DMS114 treated with DMSO at 0.1 percent for 48 hours (cell line): Measurements from ENCODE around the gene WFIKKN2.
A peak's percentile ranks its signal among the peaks of the same experiment; 100 is the strongest.

ENCODE experiments used
- DNase-seq: peaks from one replicate; lab custom pipeline; 2025; ENCODE audit not compliant: unreplicated experiment; lab: John Stamatoyannopoulos, UW

Gene WFIKKN2

DNA sequence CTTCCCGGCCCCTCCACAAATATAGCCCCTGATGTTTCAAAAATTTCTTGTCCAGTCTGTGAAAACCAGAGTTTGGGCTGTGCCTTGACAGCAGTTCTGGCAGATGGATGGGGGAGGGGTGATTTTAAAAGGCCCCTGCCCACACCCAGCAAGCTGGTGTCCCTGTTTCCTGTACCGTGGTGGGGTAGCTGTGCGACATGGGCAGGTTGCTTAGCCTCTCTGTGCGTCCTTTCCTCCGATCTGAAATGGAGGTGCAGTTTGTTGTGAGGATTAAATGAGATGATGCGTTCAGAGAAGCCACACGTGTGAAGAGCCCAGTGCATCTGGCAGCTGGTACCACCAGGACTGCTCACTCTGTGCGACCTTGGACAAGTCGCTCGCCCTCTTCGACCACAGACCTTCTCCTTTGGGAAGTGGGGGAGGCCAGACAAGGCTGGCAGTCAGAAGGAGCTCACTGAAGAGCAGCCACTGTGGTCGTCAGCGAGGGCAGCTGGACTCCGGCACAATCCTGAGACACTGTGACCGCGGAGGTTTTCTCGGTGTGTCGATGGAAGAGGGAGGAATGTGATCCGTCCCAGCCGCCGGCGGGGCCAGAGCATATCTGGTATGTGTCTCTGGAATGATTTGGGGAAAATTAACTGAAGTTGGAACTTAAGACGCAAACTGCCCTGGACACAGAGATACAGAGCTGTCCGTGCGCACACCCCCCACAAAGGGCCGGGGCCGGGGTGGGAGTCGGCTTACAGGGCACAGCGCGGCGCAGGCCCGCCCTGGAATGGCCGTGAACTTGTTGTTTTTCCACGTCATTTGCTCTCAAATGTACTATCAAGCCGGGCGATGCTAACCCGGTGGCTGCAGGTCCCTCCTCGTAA lies 721 bp upstream of the WFIKKN2 start:
- no peak for DNase-seq

DNA sequence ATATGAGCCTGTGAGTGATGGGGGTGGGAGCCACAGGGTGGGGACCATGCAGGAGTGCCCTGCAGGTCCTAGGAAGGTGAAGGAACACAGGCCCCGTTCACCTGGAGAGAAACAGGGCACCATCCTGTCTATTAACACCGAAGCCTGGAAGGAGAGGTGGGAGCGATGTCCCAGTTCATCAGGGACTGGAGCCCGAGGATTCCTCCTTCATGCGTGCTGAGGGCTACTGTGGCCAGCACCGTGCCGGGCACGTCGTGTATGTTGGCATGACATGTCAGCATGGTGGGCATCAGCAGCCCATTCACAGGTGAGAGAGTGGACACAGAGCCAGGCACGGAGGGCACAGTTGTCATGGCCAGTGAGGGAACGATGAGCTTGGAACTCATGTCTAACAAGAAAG lies 1.4 kb downstream of the WFIKKN2 start:
- no peak for DNase-seq

DNA sequence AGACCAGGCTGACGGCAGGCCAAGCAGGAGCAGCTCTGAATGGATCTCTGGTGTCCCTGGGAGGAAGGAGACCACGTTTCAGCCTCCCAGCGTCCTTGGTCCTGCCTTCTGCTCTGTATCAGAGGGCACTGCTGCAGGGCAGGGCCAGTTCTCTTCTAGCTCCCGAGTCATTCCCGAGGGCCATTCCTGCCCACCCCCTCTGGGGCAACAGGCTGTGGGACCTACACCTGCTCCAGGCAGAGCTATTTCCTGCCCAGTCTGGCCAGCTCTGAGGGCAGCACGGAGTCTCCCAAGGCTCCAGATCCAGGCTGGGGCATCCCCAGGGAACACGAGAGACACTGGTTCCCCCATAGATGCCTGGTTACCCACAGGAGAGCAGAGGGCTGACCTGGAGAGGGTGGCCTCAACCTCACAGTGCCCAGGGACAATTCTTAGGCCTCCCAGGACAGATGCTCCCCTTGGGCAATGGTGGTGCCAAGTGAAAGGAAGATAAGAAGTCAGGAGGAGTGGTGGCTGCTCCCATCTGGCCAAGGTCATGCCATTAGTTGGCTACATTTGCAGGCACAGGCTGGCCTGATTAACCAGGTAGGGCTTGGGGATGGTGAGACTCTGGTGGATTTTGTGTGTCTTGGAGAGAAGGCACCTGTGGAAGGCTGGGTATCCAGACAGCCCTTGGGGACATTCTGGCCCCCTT lies 2.0 kb downstream of the WFIKKN2 start:
- no peak for DNase-seq

DNA sequence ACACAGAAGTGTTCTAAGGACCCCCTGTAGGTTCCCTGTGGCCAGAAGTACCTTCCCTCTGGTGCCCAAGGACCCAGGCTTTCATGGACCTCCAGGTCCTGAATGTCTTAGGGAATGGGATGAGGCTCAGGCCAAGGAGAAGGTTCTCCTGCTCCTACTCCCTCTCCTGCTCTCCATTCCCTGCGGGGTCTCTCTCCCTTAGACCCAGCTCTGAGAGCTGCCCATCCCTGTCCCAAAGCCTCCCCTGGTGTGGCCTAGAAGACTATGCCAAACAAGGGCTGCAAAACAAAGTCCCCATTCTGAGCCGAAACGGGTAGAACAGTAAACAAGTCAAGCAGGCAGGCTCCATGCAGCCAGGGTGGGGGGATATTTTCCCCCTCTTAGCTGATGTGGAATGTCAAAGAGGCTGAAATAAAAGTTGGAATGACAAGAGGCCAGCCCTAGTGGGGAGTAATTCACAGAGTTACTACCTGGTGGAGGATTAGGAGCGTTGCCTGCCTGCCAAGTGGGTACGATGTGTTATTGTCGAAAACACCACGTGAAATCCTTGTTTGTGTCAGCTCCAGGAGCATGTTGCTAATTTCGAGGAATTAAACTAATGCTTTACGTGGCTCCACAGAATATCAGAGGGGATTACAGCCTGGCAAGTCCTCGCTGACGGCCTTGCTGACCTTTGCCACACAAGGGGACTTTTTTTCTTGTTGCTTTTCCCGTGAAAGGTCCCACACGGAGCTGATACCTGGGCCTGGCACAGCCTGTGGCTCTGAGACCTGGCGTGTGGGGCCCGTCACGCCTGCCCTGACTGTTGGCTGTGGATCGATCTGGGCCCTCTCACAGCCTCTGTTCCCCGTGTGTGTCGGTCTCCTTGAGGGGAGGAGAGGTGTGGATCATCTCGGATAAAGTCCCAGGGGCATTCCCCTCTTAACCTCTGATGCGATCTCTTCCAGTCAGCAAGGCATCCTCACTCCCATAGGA lies 2.9 kb downstream of the WFIKKN2 start:
- DNase-seq, result no peak

DNA sequence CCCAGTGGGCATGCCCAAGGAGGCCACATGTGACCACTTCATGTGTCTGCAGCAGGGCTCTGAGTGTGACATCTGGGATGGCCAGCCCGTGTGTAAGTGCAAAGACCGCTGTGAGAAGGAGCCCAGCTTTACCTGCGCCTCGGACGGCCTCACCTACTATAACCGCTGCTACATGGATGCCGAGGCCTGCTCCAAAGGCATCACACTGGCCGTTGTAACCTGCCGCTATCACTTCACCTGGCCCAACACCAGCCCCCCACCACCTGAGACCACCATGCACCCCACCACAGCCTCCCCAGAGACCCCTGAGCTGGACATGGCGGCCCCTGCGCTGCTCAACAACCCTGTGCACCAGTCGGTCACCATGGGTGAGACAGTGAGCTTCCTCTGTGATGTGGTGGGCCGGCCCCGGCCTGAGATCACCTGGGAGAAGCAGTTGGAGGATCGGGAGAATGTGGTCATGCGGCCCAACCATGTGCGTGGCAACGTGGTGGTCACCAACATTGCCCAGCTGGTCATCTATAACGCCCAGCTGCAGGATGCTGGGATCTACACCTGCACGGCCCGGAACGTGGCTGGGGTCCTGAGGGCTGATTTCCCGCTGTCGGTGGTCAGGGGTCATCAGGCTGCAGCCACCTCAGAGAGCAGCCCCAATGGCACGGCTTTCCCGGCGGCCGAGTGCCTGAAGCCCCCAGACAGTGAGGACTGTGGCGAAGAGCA lies 4.4 kb downstream of the WFIKKN2 start:
- no peak for DNase-seq

DNA sequence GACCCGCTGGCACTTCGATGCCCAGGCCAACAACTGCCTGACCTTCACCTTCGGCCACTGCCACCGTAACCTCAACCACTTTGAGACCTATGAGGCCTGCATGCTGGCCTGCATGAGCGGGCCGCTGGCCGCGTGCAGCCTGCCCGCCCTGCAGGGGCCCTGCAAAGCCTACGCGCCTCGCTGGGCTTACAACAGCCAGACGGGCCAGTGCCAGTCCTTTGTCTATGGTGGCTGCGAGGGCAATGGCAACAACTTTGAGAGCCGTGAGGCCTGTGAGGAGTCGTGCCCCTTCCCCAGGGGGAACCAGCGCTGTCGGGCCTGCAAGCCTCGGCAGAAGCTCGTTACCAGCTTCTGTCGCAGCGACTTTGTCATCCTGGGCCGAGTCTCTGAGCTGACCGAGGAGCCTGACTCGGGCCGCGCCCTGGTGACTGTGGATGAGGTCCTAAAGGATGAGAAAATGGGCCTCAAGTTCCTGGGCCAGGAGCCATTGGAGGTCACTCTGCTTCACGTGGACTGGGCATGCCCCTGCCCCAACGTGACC lies 5.0 kb downstream of the WFIKKN2 start:
- DNase-seq, result no peak

DNA sequence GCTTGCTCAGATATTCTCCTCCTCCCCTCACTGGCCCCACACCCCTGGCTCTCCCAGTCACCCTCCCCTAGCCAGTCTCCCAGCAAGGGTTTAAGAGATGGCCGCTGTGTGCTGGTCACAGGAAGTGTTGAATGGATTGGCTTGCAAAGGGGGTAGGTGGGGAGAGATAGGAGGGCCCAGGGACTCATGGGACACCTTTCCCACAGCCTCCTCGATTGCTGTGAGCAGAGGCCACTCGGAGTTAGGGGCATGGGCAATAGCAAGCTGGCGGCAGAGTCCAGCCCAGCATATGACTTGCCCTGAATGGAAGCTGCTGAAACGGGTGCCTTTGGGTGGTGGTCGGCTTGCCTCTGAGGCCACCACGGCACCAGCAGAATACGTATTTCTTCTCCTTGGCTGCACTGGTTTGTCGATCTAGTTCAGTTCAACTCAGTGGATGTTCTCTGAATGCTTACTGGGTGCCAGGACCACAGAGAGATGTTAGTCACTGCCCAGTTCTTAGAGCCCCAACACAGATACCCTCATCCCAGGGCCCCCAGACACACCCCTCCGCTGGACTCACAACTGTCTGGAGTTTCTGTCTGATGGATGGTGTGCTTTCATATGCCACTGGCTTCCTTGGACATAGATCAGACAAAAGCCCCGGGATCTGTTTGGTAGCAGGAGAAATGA lies 6.0 kb downstream of the WFIKKN2 start:
- no peak for DNase-seq

DNA sequence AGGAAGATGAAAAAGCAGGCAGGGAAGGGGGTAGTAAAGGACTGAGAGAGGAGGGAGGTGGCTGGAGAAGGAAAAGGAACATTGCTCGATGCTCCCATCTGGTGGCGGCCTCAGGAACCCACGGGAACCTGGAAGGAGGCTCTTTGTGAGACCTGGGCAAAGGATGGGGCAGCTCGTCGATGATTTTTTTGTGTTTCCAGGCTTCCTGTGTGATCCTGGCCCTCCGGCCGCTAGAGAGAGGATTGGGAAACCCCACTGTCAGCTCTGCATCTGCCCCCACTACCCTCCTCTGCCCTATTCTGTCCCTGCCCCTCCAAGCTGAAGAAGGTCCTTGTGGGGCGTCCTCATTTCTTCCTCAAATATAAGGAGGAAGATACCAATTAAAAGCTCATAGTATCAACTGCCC lies 6.6 kb downstream of the WFIKKN2 start:
- DNase-seq, result peak; percentile 63

DNA sequence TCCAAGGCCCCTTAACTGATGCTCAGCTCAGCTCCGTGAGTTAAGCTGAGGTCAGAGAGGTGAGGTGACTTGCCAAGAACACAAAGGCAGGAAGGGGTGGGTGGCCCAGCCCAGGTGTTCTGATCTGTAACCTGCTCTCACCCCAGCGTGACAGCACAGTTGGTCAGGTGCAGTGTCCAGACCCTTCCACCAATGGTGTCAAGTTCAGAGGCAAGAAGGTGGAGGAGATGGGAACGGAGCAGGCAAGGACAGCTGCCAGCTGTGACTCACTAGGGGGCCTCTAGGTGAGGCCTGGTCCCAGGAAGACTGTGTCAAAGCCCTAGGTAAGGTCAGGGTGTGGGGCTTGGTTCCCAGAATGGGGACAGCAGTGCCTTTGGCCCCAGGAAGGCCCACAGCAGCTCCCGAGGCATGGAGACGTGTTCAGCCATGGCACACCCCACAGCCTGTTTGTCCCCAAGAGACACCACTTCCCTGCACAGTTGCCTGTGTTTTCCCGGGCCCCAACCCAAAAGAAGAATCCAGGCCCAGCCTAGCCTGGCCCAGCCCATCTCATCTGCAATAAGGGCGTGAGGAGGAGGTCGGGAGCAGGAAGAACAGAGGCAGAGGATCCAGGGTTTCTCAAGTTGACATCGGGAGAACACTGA lies 7.2 kb downstream of the WFIKKN2 start:
- no peak for DNase-seq

DNA sequence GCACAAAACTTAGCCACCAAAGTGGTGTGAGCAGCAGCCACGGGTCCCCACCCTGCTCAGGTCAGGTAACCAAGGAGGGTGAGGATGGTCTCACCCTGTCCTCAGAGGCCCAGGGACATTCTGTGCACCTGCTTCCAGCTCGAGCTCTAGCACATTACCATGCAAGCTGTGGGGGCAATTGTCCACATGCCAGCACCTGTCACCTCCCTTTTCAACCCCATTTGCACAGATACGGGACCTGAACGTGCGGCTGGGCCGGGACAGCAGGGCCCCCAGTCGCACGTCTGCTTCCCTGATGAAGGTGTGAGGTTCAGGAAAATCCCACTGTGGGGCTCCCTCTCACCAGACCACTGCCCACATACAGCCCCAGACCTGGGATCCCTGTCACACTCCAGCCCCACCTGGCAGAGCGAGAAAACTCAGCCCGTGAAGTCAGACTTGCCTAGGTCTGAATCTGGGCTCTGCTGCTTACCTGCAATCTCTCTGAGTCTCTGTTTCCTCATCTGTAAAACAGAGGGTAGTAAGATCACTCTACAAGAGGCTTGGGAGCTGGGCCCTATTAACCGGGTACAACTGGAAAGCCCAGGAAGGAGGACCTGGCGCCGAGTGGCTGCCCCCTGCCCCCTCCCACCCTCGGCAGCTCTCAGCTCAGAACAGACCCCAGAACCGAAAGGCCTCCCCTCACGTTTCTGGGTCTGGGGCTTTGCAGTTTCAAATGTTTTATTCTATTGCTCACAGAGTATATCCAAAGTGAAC lies 7.9 kb downstream of the WFIKKN2 start:
- no peak for DNase-seq

DNA sequence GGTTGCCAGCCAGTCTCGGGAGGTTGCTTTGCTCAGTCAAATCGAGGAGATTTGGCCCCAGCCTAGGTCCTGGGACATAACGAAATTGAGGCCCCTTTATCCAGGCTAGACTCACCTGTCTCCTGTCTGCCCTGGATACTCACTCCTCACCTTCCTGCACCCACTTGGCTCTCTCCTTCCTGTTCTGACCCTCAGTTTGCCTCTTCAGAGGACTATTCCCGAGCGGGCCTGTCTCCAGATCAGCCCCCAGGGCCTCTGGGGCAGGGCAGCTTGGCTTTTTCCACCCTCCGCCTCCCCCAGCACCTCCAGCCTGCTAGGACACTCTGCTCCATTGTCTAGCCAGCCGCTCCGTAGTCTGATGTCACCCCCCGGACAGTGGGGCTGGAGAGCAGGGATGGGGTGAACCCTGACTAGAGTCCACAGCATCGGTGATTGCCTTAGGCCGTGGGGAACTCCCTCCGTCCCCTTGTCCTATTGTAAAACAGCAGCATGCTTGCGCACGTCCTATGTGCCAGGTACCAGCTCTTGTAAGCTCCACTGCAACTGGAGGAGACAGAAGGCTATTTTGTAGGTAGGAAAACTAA lies 8.8 kb downstream of the WFIKKN2 start:
- no peak for DNase-seq

DNA sequence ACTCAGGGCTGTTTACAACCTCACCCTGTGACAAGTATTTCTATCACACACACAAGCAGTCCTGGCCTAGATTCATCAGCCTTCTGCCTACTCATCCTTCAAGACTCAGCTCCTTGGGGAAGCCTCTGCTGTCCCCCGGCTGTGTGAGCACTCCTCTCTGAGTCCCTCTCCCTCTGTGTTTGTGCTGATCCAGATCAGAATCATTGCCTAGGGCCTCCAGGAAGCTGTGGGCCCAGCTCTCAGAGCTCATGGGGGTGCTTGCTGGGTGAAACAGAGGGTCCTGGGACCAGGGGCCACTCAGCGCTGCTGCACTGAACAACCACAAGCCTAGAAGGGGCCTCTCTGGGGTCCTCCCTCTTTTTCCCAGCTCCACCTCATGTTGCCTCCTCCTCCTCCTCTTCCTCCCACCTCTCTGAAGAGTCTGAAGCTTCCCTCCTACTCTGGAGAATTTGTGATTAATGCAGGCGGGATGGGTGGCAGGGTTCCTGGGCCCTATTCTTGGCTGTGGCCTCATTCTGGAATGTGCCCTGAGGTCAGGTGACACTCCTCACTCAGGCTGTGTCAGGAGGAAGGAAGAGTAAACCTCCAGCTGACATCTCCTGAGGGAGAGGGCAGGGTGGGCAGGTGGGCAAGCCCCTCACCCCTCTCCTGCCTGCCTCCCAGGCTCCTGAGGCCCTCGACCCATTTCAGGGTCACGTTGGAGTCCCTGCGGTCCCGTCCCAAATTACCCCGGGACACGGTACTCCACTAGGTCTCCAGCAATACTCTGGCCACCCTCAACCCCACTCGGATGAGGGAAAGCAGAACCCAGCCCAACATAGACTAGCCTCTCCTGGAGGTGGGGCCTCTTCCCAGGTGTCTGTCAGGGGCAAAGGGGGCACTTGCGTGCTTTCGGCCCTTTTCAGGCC lies 10.1 kb downstream of the WFIKKN2 start:
- no peak for DNase-seq

DNA sequence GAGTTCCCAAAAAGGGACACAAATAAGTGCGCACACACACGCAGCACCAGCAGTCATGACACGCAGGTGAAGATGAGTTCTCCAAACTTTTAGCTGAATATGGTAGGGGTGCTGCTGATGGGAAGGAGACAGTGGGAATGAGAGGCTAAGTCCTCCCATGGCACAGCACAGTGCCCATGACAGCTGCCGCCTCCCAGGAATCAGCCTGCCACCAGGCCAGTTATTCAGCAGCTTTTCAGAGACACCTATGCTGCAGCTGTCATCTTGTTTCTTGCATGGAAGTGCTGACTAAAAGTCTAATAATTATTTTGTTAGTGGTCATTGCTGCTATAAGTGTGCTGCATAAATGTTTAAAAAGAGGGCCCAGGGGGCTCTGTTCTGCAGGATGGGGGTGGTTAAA lies 12.2 kb downstream of the WFIKKN2 start:
- DNase-seq, result no peak

DNA sequence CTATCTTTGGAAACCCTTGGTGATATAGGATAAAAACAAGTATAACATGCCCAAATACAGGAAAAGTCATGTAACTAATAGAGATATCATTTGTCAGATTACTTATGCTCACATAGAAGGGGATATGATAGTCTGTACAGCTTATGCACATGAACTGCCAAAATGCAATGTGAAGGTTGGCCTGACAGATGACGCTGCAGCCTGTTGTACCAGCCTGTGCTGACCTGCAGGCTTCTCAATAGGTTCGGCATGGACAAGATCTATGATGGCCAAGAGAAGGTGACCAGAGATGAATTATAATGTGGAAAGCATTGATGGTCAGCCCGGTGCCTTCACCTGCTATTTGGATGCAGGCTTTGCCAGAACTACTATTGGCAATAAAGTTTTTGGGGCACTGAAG lies 12.7 kb downstream of the WFIKKN2 start:
- no peak for DNase-seq

DNA sequence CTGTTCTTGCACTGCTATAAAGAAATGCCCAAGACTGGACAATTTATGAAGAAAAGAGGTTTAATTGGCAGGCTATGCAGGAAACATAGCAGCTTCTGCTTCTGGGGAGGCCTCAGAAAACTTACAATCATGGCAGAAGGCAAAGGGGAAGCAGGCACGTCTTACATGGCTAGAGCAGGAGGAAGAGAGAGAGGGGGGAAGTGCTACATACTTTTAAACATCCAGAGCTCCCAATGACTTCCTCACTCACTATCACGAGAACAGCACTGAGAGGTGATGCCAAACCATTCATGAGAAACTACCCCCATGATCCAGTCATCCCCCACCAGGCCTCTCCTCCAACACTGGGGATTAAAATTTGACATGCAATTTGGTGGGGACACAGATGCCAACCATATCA lies 13.3 kb downstream of the WFIKKN2 start:
- no peak for DNase-seq

DNA sequence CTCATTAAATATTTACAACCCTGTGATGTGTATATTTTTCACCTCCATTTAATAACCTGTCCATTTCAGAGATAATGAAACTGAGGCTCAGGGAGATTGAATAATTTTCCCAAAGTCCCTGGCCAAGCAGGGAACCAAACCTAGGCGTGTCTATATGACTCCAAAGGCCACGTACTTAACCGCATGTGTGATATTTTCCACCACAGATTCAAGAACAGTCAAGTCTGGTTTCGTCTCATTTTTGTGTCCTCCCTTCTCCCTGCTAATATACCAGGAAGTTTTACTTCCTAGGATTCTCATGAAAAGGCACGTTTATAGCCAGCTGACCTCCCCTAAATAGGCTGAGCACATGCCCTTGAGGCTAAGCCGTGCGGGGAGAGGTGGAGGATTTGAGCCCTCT lies 15.3 kb downstream of the WFIKKN2 start:
- no peak for DNase-seq

DNA sequence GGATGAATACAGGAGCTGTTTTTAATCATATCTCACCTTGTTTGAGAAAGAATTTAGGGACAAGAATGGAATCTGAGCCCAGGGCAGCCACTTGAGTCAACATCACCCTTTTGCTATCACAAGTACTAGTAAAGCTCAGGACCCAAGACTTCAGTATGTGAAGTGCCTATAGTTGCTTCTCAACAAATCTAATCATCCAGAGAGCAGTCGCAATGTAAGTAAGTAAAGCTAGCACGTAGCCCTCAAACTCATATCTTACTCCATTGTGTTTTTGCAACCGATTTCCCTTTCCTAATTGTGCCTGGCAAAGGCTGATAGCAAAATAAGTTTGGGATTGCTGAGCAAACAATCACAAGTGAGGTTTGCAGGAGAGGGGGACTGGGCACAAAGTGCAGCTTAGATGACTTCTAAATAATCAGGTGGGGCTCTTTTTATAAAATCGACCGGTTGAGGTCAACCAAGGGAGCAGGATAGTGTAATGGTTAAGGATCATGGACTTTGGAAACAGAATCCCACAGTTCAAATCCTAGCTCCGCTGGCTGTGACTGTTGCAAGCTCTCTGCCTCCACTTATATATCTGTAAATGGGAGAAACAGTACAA lies 17.7 kb downstream of the WFIKKN2 start:
- DNase-seq, result no peak
